GM19397 (cell line): ENCODE results near the gene MAP3K15.
"Not testable (repeated sequence)": the region's sequence is repeated elsewhere in the genome, so short reads cannot be mapped to it uniquely, and the experiment has no call there.

Experiments used
- ATAC-seq: cut with Tn5 transposase; IDR thresholded peaks from one replicate; pipeline ENCODE4 v1.9.1; 2021; ENCODE audit warnings: mild to moderate bottlenecking, moderate library complexity; ENCODE audit not compliant: unreplicated experiment

MAP3K15 gene

GRCh38 chrX:19541196-19541595, 25.9 kb upstream of the MAP3K15 start:
- ATAC-seq, result no peak

- no peak for ATAC-seq
These were observed 24.8 kb upstream of the MAP3K15 start for GRCh38 chrX:19540076-19540475.

GRCh38 chrX:19539665-19540064, 24.4 kb upstream of the MAP3K15 start:
- ATAC-seq, result no peak

GRCh38 chrX:19535476-19535875, 20.2 kb upstream of the MAP3K15 start:
- no peak for ATAC-seq

- no peak for ATAC-seq
These were observed 17.4 kb upstream of the MAP3K15 start for GRCh38 chrX:19532709-19533108.

- ATAC-seq, result no peak
These were observed 2.7 kb upstream of the MAP3K15 start for GRCh38 chrX:19517965-19518364.

- ATAC-seq, result no peak
These were observed 352 bp upstream of the MAP3K15 start for GRCh38 chrX:19515615-19516105.

- ATAC-seq, result no peak
These were observed 1.9 kb downstream of the MAP3K15 start for GRCh38 chrX:19513383-19513782.

- no peak for ATAC-seq
These were observed 2.3 kb downstream of the MAP3K15 start for GRCh38 chrX:19512961-19513360.

GRCh38 chrX:19512359-19512758, 2.9 kb downstream of the MAP3K15 start:
- ATAC-seq, result no peak

- not testable (repeated sequence) for ATAC-seq
These were observed 3.5 kb downstream of the MAP3K15 start for GRCh38 chrX:19511796-19512195.

GRCh38 chrX:19496711-19497110, 18.6 kb downstream of the MAP3K15 start:
- ATAC-seq, result no peak

- no peak for ATAC-seq
These were observed 27.6 kb downstream of the MAP3K15 start for GRCh38 chrX:19487520-19488200.

- ATAC-seq, result no peak
These were observed 35.9 kb downstream of the MAP3K15 start for GRCh38 chrX:19479458-19479857.

- ATAC-seq, result not testable (repeated sequence)
These were observed 46.9 kb downstream of the MAP3K15 start for GRCh38 chrX:19468383-19468782.

GRCh38 chrX:19462879-19463278, 52.4 kb downstream of the MAP3K15 start:
- no peak for ATAC-seq

GRCh38 chrX:19462231-19462630, 53.1 kb downstream of the MAP3K15 start:
- ATAC-seq, result no peak

GRCh38 chrX:19457662-19458061, 57.6 kb downstream of the MAP3K15 start:
- ATAC-seq, result no peak

- no peak for ATAC-seq
These were observed 67.2 kb downstream of the MAP3K15 start for GRCh38 chrX:19448077-19448476.

- ATAC-seq, result no peak
These were observed 68.9 kb downstream of the MAP3K15 start for GRCh38 chrX:19446397-19446796.

- not testable (repeated sequence) for ATAC-seq
These were observed 69.5 kb downstream of the MAP3K15 start for GRCh38 chrX:19445772-19446171.

- no peak for ATAC-seq
These were observed 71.3 kb downstream of the MAP3K15 start for GRCh38 chrX:19443869-19444526.
